ENCODE measurements around the gene PLEKHG3.

Gene PLEKHG3

DNA sequence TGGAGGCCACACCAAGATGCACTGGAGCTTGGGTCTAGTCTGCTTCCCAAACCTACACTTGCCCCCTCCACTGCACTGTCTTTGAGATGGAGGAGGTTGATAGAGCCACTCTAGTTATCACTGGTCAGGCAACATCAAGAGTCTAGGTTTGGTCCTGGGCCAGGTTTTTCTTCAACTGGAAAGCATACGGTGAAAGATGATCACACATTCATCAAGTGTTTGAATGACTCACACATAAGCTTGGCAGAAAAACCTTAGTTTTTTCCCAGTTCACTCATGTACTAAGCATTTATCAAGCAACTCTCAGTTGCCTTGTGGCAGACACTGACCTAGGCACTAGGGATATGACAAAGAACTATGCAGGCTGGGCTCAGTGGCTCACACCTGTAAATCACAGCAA is 84.5 kb downstream of the PLEKHG3 start:
- TF ChIP-seq ZFX (IDR thresholded peaks at IDR 0.05; ENCODE audit: borderline replicate concordance) (no peak), CTCF (IDR thresholded peaks at IDR 0.05) (no peak)
- no peak overlapping the region for H3K27ac ChIP-seq

DNA sequence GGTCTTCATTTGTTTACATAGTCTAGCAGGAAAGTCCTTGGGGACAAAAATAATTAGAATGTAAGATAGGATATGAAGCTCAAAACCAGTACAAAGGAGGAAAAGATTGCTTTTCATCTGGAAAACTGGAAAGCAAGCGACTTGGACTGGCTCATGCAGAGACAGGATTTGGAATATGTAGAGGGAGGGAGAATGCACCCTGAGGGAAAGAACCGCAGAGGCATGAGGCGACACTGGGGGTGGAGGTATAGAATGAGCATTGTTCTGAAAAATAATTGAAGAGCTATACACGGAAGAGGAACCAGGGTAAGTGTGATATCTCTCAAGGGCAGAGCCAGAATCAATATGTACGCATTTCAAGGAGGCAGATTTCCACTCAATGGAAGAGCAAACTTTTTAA is 85.5 kb downstream of the PLEKHG3 start:
- TF ChIP-seq CTCF (IDR thresholded peaks at IDR 0.05) (no peak), ZFX (IDR thresholded peaks at IDR 0.05; ENCODE audit: borderline replicate concordance) (no peak)
- H3K27ac ChIP-seq: no peak overlapping the region

- H3K27ac ChIP-seq: no peak overlapping the region
- no peak for TF ChIP-seq CTCF (IDR thresholded peaks at IDR 0.05)
- no peak for TF ChIP-seq ZFX (IDR thresholded peaks at IDR 0.05; ENCODE audit: borderline replicate concordance)
Observed at GRCh38 chr14:64790478-64790877, 86.3 kb downstream of the PLEKHG3 start.

GRCh38 chr14:64792231-64792630 is 88.0 kb downstream of the PLEKHG3 start:
- TF ChIP-seq ZFX (IDR thresholded peaks at IDR 0.05; ENCODE audit: borderline replicate concordance) (no peak), CTCF (IDR thresholded peaks at IDR 0.05) (no peak)
- H3K27ac ChIP-seq: no peak overlapping the region

GRCh38 chr14:64792871-64793560 is 88.8 kb downstream of the PLEKHG3 start:
- no peak for TF ChIP-seq ZFX (IDR thresholded peaks at IDR 0.05; ENCODE audit: borderline replicate concordance)
- TF ChIP-seq CTCF (IDR thresholded peaks at IDR 0.05): no peak
- H3K27ac ChIP-seq: no peak overlapping the region

DNA sequence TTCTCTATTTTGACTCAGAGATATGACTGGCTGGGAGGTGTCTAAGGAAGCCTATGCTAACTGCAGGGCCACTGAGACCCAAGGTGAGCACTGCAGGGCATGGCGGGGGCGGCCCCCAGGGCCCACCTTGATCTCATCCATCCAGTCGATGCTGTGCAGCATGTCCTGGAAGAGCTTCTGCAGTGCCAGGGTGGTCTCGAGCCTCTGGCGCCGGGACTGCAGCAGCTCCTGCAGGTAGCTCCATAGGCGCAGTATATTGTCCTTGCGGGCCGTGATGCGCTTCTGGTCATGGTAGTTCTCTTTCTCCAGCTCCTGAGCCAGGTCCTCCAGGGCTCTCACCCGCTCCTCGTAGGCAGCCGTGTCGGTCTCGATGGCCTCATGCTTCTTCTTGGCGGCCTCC is 91.0 kb downstream of the PLEKHG3 start:
- H3K27ac ChIP-seq: no peak overlapping the region
- TF ChIP-seq CTCF (IDR thresholded peaks at IDR 0.05) (no peak), ZFX (IDR thresholded peaks at IDR 0.05; ENCODE audit: borderline replicate concordance) (no peak)

- H3K27ac ChIP-seq: no peak overlapping the region
- TF ChIP-seq ZFX (IDR thresholded peaks at IDR 0.05; ENCODE audit: borderline replicate concordance): no peak
- TF ChIP-seq CTCF (IDR thresholded peaks at IDR 0.05): no peak
Observed at GRCh38 chr14:64795921-64796320, 91.7 kb downstream of the PLEKHG3 start.

Data from 22Rv1 (cell line).